Duodenal mucosa (tissue), 2 donors: ENCODE data around the gene SCARB2.

Experiments
- H3K27ac ChIP-seq: one replicate; pipeline ENCODE4 v1.7.0; 2013; ENCODE audit warnings: low read depth, low read length
- H3K27me3 ChIP-seq, 2 donors: one replicate each; pipeline ENCODE4 v1.7.0; 2013; ENCODE audit warnings: low read length in 2 of 2, control low read depth in 1 of 2; ENCODE audit not compliant: insufficient read depth in 2 of 2, control insufficient read depth in 1 of 2
- H3K36me3 ChIP-seq, 2 donors: one replicate each; pipeline ENCODE4 v1.7.0; 2013; ENCODE audit warnings: low read length in 2 of 2, control low read depth in 1 of 2; ENCODE audit not compliant: insufficient read depth in 2 of 2, control insufficient read depth in 1 of 2
- H3K4me1 ChIP-seq, 2 donors: one replicate each; pipeline ENCODE4 v1.7.0; 2013; ENCODE audit warnings: low read length in 2 of 2, control low read depth in 1 of 2; ENCODE audit not compliant: insufficient read depth in 2 of 2, control insufficient read depth in 1 of 2
- H3K4me3 ChIP-seq, 2 donors: one replicate each; pipeline ENCODE4 v1.7.0; 2013; ENCODE audit warnings: low read length in 2 of 2, low read depth in 1 of 2
- H3K9ac ChIP-seq, 2 donors: one replicate each; pipeline ENCODE4 v1.7.0; 2013; ENCODE audit warnings: low read length in 2 of 2, low read depth in 1 of 2
- H3K9me3 ChIP-seq, 2 donors: one replicate each; pipeline ENCODE4 v1.7.0; 2013; ENCODE audit warnings: low read length in 2 of 2, control low read depth in 1 of 2; ENCODE audit not compliant: control insufficient read depth in 1 of 2

SCARB2 gene

GRCh38 chr4:76192236-76192635 lies 21.4 kb downstream of the SCARB2 start:
- Histone ChIP-seq H3K9ac (no peak overlapping the region), H3K9me3 (no peaks in the 10 kb centered on the region), H3K4me3 (no peak overlapping the region), H3K27ac (no peak overlapping the region), H3K4me1 (peaks cover 8 to 20% of the 10 kb centered on the region in 2 donors), H3K27me3 (no peaks in the 10 kb centered on the region), H3K36me3 (peaks cover 8 to 27% of the 10 kb centered on the region in 2 donors)

GRCh38 chr4:76188557-76188956 lies 25.1 kb downstream of the SCARB2 start:
- Histone ChIP-seq H3K27ac (no peak overlapping the region), H3K27me3 (no peaks in the 10 kb centered on the region), H3K4me1 (no peaks in the 10 kb centered on the region), H3K36me3 (peaks cover 3 to 29% of the 10 kb centered on the region in 2 donors), H3K9ac (no peak overlapping the region), H3K9me3 (no peaks in the 10 kb centered on the region), H3K4me3 (no peak overlapping the region)

- Histone ChIP-seq H3K36me3 (peaks cover 3 to 25% of the 10 kb centered on the region in 2 donors), H3K27me3 (no peaks in the 10 kb centered on the region), H3K9ac (no peak overlapping the region), H3K27ac (no peak overlapping the region), H3K4me1 (no peaks in the 10 kb centered on the region), H3K4me3 (no peak overlapping the region), H3K9me3 (no peaks in the 10 kb centered on the region)
Observed at GRCh38 chr4:76188149-76188548, 25.5 kb downstream of the SCARB2 start.

GRCh38 chr4:76187152-76187551 lies 26.5 kb downstream of the SCARB2 start:
- Histone ChIP-seq H3K27me3 (no peaks in the 10 kb centered on the region), H3K27ac (no peak overlapping the region)

GRCh38 chr4:76182463-76182862 lies 31.2 kb downstream of the SCARB2 start:
- Histone ChIP-seq H3K4me1 (peaks cover 0 to 5% of the 10 kb centered on the region in 2 donors), H3K4me3 (no peak overlapping the region), H3K9me3 (no peaks in the 10 kb centered on the region), H3K27me3 (no peaks in the 10 kb centered on the region), H3K36me3 (peaks cover 0 to 25% of the 10 kb centered on the region in 2 donors), H3K27ac (no peak overlapping the region), H3K9ac (no peak overlapping the region)

More at GRCh38 chr4:76187152-76187551, 26.5 kb downstream of the SCARB2 start:
- H3K4me1 ChIP-seq: no peaks in the 10 kb centered on the region
- peaks cover under 1 to 21% of the 10 kb centered on the region in 2 donors for H3K36me3 ChIP-seq
- H3K9ac ChIP-seq: no peak overlapping the region
- H3K9me3 ChIP-seq: no peaks in the 10 kb centered on the region
- no peak overlapping the region for H3K4me3 ChIP-seq

- no peak overlapping the region for H3K4me3 ChIP-seq
- H3K27me3 ChIP-seq: no peaks in the 10 kb centered on the region
- peaks cover 9 to 28% of the 10 kb centered on the region in 2 donors for H3K36me3 ChIP-seq
- no peak overlapping the region for H3K27ac ChIP-seq
- H3K9me3 ChIP-seq: no peaks in the 10 kb centered on the region
- no peak overlapping the region for H3K9ac ChIP-seq
- H3K4me1 ChIP-seq: peaks cover 0 to 5% of the 10 kb centered on the region in 2 donors
Observed at GRCh38 chr4:76179398-76180318, 34.0 kb downstream of the SCARB2 start.

- Histone ChIP-seq H3K4me3 (no peak overlapping the region), H3K27me3 (no peaks in the 10 kb centered on the region), H3K9ac (no peak overlapping the region), H3K9me3 (no peaks in the 10 kb centered on the region), H3K36me3 (peaks cover 20 to 38% of the 10 kb centered on the region in 2 donors), H3K4me1 (peaks cover 0 to 5% of the 10 kb centered on the region in 2 donors), H3K27ac (no peak overlapping the region)
Observed at GRCh38 chr4:76178296-76178695, 35.3 kb downstream of the SCARB2 start.

- peaks cover 0 to 5% of the 10 kb centered on the region in 2 donors for H3K4me1 ChIP-seq
- no peak overlapping the region for H3K4me3 ChIP-seq
- H3K9me3 ChIP-seq: no peaks in the 10 kb centered on the region
- H3K9ac ChIP-seq: no peak overlapping the region
- no peak overlapping the region for H3K27ac ChIP-seq
- H3K27me3 ChIP-seq: no peaks in the 10 kb centered on the region
- H3K36me3 ChIP-seq: peaks cover 20 to 43% of the 10 kb centered on the region in 2 donors
Observed at GRCh38 chr4:76177709-76178108, 35.9 kb downstream of the SCARB2 start.

- H3K9ac ChIP-seq: no peak overlapping the region
- H3K4me3 ChIP-seq: no peak overlapping the region
- peaks cover 22 to 54% of the 10 kb centered on the region in 2 donors for H3K36me3 ChIP-seq
- H3K27me3 ChIP-seq: no peaks in the 10 kb centered on the region
- H3K9me3 ChIP-seq: no peaks in the 10 kb centered on the region
- peaks cover 0 to 5% of the 10 kb centered on the region in 2 donors for H3K4me1 ChIP-seq
- no peak overlapping the region for H3K27ac ChIP-seq
Observed at GRCh38 chr4:76175336-76175735, 38.3 kb downstream of the SCARB2 start.

- Histone ChIP-seq H3K9ac (no peak overlapping the region), H3K9me3 (no peaks in the 10 kb centered on the region), H3K4me3 (no peak overlapping the region), H3K27me3 (no peaks in the 10 kb centered on the region), H3K4me1 (no peaks in the 10 kb centered on the region), H3K36me3 (peaks cover 22 to 60% of the 10 kb centered on the region in 2 donors), H3K27ac (no peak overlapping the region)
Observed at GRCh38 chr4:76174216-76174615, 39.4 kb downstream of the SCARB2 start.
